Caco-2 (cell line): ENCODE results near the gene SEPTIN3. TPM values are rescaled to one million over a fixed set of nuclear protein-coding genes. Genes with fewer than 3 reads are reported as not detected.
A peak's percentile ranks its signal among the peaks of the same experiment; 100 is the strongest.
"Not testable (repeated sequence)": the region's sequence is repeated elsewhere in the genome, so short reads cannot be mapped to it uniquely, and the experiment has no call there.

ENCODE experiments used
- BruUV-seq: library from RNA; stranded (reverse); fragments of 400-500 nt; replicated peaks from 2 replicates; lab custom pipeline; 2021; lab: Mats Ljungman, UMichigan
- CTCF ChIA-PET: fragments of 300-600 bp; sonication (Branson Sonifier 250); formaldehyde crosslinking; loops from one replicate; lab custom pipeline; 2022; ENCODE audit warnings: antibody characterized with exemption; lab: Charles Lee
- POLR2A ChIA-PET: fragments of 300-600 bp; sonication (Branson Sonifier 250); formaldehyde crosslinking; loops from one replicate; lab custom pipeline; 2022; ENCODE audit warnings: antibody characterized with exemption; lab: Charles Lee
- DNase-seq, 2 experiments: peaks; one replicate each; pipeline versions ENCODE4 v3.0.0 to v3.0.0-alpha.2; 2020 to 2022
- H3K27me3 ChIP-seq: replicated peaks from 2 replicates; pipeline ENCODE4 v1.6.0; 2011; ENCODE audit warnings: low read length; ENCODE audit not compliant: control insufficient read depth, insufficient read depth
- H3K36me3 ChIP-seq: 2 replicates; pipeline ENCODE4 v1.5.1; 2011; ENCODE audit warnings: low read length; ENCODE audit not compliant: control insufficient read depth, insufficient read depth
- H3K4me1 ChIP-seq: fragments of 250-450 bp; sonication (Bioruptor Pico); 2 replicates; pipeline ENCODE4 v1.5.1; 2020; ENCODE audit warnings: mild to moderate bottlenecking
- H3K4me3 ChIP-seq: 2 replicates; pipeline ENCODE4 v1.5.1; 2011; ENCODE audit warnings: low read depth, mild to moderate bottlenecking, control low read depth, low read length
- H3K9me3 ChIP-seq: fragments of 250-450 bp; sonication (Bioruptor Pico); 2 replicates; pipeline ENCODE4 v1.5.1; 2020; ENCODE audit warnings: mild to moderate bottlenecking, moderate library complexity
- H3K27ac Mint-ChIP-seq: one replicate; pipeline ENCODE4 v1.8.0; 2022; ENCODE audit warnings: mixed read lengths; ENCODE audit not compliant: unreplicated experiment
- H3K27me3 Mint-ChIP-seq: one replicate; pipeline ENCODE4 v1.8.0; 2022; ENCODE audit warnings: mixed read lengths; ENCODE audit not compliant: insufficient read depth, unreplicated experiment
- H3K36me3 Mint-ChIP-seq: one replicate; pipeline ENCODE4 v1.8.0; 2022; ENCODE audit warnings: mild to moderate bottlenecking, mixed read lengths; ENCODE audit not compliant: insufficient read depth, unreplicated experiment
- H3K4me1 Mint-ChIP-seq: one replicate; pipeline ENCODE4 v1.8.0; 2022; ENCODE audit warnings: low read depth, mixed read lengths; ENCODE audit not compliant: unreplicated experiment
- H3K4me3 Mint-ChIP-seq: one replicate; pipeline ENCODE4 v1.8.0; 2022; ENCODE audit warnings: mild to moderate bottlenecking, moderate library complexity, mixed read lengths; ENCODE audit not compliant: unreplicated experiment
- H3K9me3 Mint-ChIP-seq: one replicate; pipeline ENCODE4 v1.8.0; 2022; ENCODE audit warnings: mixed read lengths; ENCODE audit not compliant: unreplicated experiment
- CTCF ChIP-seq, 2 experiments: fragments of 200-600 bp in 1 of 2; IDR thresholded peaks; 1 replicate in 1 of 2; 2 replicates in 1 of 2; pipeline versions ENCODE4 v1.5.1 to v1.8.0; 2011 to 2022; ENCODE audit warnings: antibody characterized with exemption in 1 of 2, control low read depth in 1 of 2, inconsistent platforms in 1 of 2, low read depth in 1 of 2, low read length in 1 of 2, mild to moderate bottlenecking in 1 of 2, moderate library complexity in 1 of 2; ENCODE audit not compliant: insufficient read depth in 1 of 2, severe bottlenecking in 1 of 2, unreplicated experiment in 1 of 2
- intact Hi-C: fragments of 100-400 bp; cut with micrococcal nuclease; formaldehyde crosslinking; loops from one replicate; pipeline ENCODE4 v1.10.0; 2022; ENCODE audit not compliant: unreplicated experiment
- total RNA-seq: library from RNA; stranded (reverse); gene quantifications from 2 replicates; pipeline ENCODE4 v1.2.3, GENCODE V29; 2022

Gene SEPTIN3
- total RNA-seq, 1 experiment from 2014 or later: 2.2 TPM

GRCh38 chr22:41947424-41948080 lies 21.7 kb upstream of the SEPTIN3 start:
- Histone ChIP-seq H3K4me1 (peaks cover 11% of the 10 kb centered on the region), H3K36me3 (no peaks in the 10 kb centered on the region), H3K27me3 (no peaks in the 10 kb centered on the region), H3K9me3 (no peaks in the 10 kb centered on the region), H3K4me3 (peak overlapping the region; percentile 47)
- POLR2A ChIA-PET: interaction anchor here (0.5 to 1.2 kb wide), 10 partner anchors 8 to 1091 kb away, joined by 3 to 16 read pairs (median 6); partner anchors contain the start of genes CCDC134, SMDT1, SREBF2 and ST13
- Mint-ChIP-seq H3K36me3 (peaks cover 33% of the 10 kb centered on the region), H3K4me1 (peaks cover 13% of the 10 kb centered on the region), H3K4me3 (peak overlapping the region; percentile 93), H3K9me3 (no peaks in the 10 kb centered on the region), H3K27ac (peak overlapping the region; percentile 81), H3K27me3 (no peaks in the 10 kb centered on the region)
- intact Hi-C loops: loop anchor here (2.0 to 5.0 kb wide), 2 partner anchors 51 to 125 kb away; partner anchors contain the start of genes NAGA, PHETA2 and WBP2NL
- TSS peak; percentile 69 for BruUV-seq
- CTCF ChIA-PET: interaction anchor here (0.7 to 1.7 kb wide), 9 partner anchors 10 to 281 kb away, joined by 3 to 25 read pairs (median 3); partner anchors contain the start of genes NDUFA6 and WBP2NL
- TF ChIP-seq CTCF (IDR thresholded peaks at IDR 0.05; ENCODE audit: insufficient read depth in 1 of 2, low read depth in 1 of 2, low read length in 1 of 2, severe bottlenecking in 1 of 2, unreplicated experiment in 1 of 2): no peak
- DNase-seq: no peak

GRCh38 chr22:41948142-41948541 lies 21.1 kb upstream of the SEPTIN3 start:
- intact Hi-C loops: loop anchor here (5.0 kb wide), 1 partner anchor 124 kb away; the partner anchor contains the start of genes NAGA and PHETA2
- Mint-ChIP-seq H3K9me3 (no peaks in the 10 kb centered on the region), H3K27ac (no peak overlapping the region), H3K4me1 (peaks cover 13% of the 10 kb centered on the region), H3K27me3 (no peaks in the 10 kb centered on the region), H3K36me3 (peaks cover 33% of the 10 kb centered on the region), H3K4me3 (peak overlapping the region; percentile 93)
- ChIA-PET CTCF (no interaction called here), POLR2A (interaction anchor here (0.6 kb wide), 1 partner anchor 459 kb away, joined by 4 read pairs; no protein-coding TSS in a partner anchor)
- TF ChIP-seq CTCF (IDR thresholded peaks at IDR 0.05; ENCODE audit: insufficient read depth in 1 of 2, low read depth in 1 of 2, low read length in 1 of 2, severe bottlenecking in 1 of 2, unreplicated experiment in 1 of 2): no peak
- BruUV-seq: no TSS peak
- no peaks in the 10 kb centered on the region for H3K27me3 ChIP-seq
- no peaks in the 10 kb centered on the region for H3K9me3 ChIP-seq
- DNase-seq: no peak
- no peaks in the 10 kb centered on the region for H3K36me3 ChIP-seq
- H3K4me3 ChIP-seq: no peak overlapping the region
- peaks cover 11% of the 10 kb centered on the region for H3K4me1 ChIP-seq

- CTCF ChIA-PET: interaction anchor here (0.6 kb wide), 2 partner anchors 24 to 254 kb away, joined by 3 read pairs; no protein-coding TSS in a partner anchor
- intact Hi-C loops: loop anchor here (5.0 kb wide), 1 partner anchor 123 kb away; the partner anchor contains the start of genes NAGA and PHETA2
- Mint-ChIP-seq H3K4me1 (peaks cover 13% of the 10 kb centered on the region), H3K36me3 (peaks cover 29% of the 10 kb centered on the region)
- BruUV-seq, DNase-seq, H3K27me3 Mint-ChIP-seq, H3K36me3 ChIP-seq, H3K9me3 ChIP-seq, H3K27ac Mint-ChIP-seq, H3K27me3 ChIP-seq, H3K9me3 Mint-ChIP-seq, POLR2A ChIA-PET, H3K4me3 Mint-ChIP-seq, H3K4me3 ChIP-seq: not testable (repeated sequence)
- H3K4me1 ChIP-seq: peaks cover 11% of the 10 kb centered on the region
Measured at GRCh38 chr22:41948928-41949296, 20.3 kb upstream of the SEPTIN3 start.
